PFSK-1 (cell line): ENCODE data around the gene PLAGL2.

Experiments
- POLR2AphosphoS5 ChIP-seq: IDR thresholded peaks from 2 replicates; pipeline ENCODE4 v1.6.1; 2012; ENCODE audit warnings: low read depth, mild to moderate bottlenecking, control low read depth, low read length, moderate library complexity
- TAF1 ChIP-seq: IDR thresholded peaks from 2 replicates; pipeline ENCODE4 v1.6.1; 2012; ENCODE audit warnings: low read length, control low read depth, borderline replicate concordance; ENCODE audit not compliant: insufficient read depth
- TF ChIP-seq, protein P1 (sequence below), 2 experiments: IDR thresholded peaks; 2 replicates each; pipeline versions ENCODE4 v1.6.1 to v1.8.0; 2011 to 2012; ENCODE audit warnings: low read depth in 2 of 2, low read length in 2 of 2, control low read depth in 1 of 2, inconsistent platforms in 1 of 2, mild to moderate bottlenecking in 1 of 2, moderate library complexity in 1 of 2; ENCODE audit not compliant: insufficient read depth in 1 of 2

DNA sequence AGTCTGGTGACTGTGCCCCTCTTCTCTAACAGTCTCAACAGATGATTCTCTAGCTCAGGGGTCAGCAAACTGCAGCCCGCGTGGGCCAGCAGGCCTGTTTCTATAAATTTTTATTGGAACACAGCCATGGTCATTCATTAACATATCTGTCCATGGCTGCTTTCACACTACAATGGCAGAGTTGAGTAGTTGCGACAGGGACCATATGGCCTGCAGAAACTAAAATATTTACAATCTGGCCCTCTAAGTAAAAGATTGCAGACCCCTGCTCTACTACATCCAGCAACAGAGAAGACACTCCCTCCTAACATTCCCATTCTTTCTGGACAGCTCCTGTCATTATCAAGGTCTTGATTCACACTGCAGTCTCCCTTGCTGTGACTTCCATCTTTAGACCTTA, 45.2 kb downstream of the PLAGL2 start:
- TF ChIP-seq POLR2AphosphoS5 (no peak), TAF1 (no peak)
- TF ChIP-seq, protein P1, sequence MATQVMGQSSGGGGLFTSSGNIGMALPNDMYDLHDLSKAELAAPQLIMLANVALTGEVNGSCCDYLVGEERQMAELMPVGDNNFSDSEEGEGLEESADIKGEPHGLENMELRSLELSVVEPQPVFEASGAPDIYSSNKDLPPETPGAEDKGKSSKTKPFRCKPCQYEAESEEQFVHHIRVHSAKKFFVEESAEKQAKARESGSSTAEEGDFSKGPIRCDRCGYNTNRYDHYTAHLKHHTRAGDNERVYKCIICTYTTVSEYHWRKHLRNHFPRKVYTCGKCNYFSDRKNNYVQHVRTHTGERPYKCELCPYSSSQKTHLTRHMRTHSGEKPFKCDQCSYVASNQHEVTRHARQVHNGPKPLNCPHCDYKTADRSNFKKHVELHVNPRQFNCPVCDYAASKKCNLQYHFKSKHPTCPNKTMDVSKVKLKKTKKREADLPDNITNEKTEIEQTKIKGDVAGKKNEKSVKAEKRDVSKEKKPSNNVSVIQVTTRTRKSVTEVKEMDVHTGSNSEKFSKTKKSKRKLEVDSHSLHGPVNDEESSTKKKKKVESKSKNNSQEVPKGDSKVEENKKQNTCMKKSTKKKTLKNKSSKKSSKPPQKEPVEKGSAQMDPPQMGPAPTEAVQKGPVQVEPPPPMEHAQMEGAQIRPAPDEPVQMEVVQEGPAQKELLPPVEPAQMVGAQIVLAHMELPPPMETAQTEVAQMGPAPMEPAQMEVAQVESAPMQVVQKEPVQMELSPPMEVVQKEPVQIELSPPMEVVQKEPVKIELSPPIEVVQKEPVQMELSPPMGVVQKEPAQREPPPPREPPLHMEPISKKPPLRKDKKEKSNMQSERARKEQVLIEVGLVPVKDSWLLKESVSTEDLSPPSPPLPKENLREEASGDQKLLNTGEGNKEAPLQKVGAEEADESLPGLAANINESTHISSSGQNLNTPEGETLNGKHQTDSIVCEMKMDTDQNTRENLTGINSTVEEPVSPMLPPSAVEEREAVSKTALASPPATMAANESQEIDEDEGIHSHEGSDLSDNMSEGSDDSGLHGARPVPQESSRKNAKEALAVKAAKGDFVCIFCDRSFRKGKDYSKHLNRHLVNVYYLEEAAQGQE (IDR thresholded peaks at IDR 0.05; ENCODE audit: insufficient read depth in 1 of 2, low read depth in 2 of 2, low read length in 2 of 2) = no peak
